ENCODE results near the gene MCRIP1.

Gene MCRIP1

GRCh38 chr17:81821603-81822311 lies 11.3 kb downstream of the MCRIP1 start:
- Mint-ChIP-seq H3K27ac (peak overlapping the region; percentile 60), H3K36me3 (peaks cover 4% of the 10 kb centered on the region), H3K4me3 (no peak overlapping the region), H3K4me1 (peaks cover 22% of the 10 kb centered on the region), H3K9me3 (no peaks in the 10 kb centered on the region)
- ATAC-seq (peak; percentile 42), DNase-seq (ENCODE audit: low spot score in 2 of 2) (no peak)

- ATAC-seq (peak; percentile 51), DNase-seq (ENCODE audit: low spot score in 2 of 2) (no peak)
- peaks cover 19% of the 10 kb centered on the region for H3K4me1 Mint-ChIP-seq
- no peak overlapping the region for H3K27ac Mint-ChIP-seq
- H3K9me3 Mint-ChIP-seq = no peaks in the 10 kb centered on the region
- peaks cover under 1% of the 10 kb centered on the region for H3K36me3 Mint-ChIP-seq
- no peak overlapping the region for H3K4me3 Mint-ChIP-seq
Measured at GRCh38 chr17:81821147-81821546, 11.9 kb downstream of the MCRIP1 start.

- H3K27ac Mint-ChIP-seq = no peak overlapping the region
- H3K4me3 Mint-ChIP-seq = no peak overlapping the region
- no peaks in the 10 kb centered on the region for H3K36me3 Mint-ChIP-seq
- H3K4me1 Mint-ChIP-seq = peaks cover 15% of the 10 kb centered on the region
- DNase-seq (ENCODE audit: low spot score in 2 of 2) (no peak), ATAC-seq (no peak)
- H3K9me3 Mint-ChIP-seq = no peaks in the 10 kb centered on the region
Measured at GRCh38 chr17:81819708-81820107, 13.4 kb downstream of the MCRIP1 start.

GRCh38 chr17:81817758-81818147 lies 15.3 kb downstream of the MCRIP1 start:
- Mint-ChIP-seq H3K4me3 (no peak overlapping the region), H3K4me1 (peaks cover 15% of the 10 kb centered on the region), H3K36me3 (no peaks in the 10 kb centered on the region), H3K27ac (peak overlapping the region; percentile 41), H3K9me3 (no peaks in the 10 kb centered on the region)
- ATAC-seq = no peak
- no peak for DNase-seq (ENCODE audit: low spot score in 2 of 2)

GRCh38 chr17:81815646-81815986 lies 17.5 kb downstream of the MCRIP1 start:
- Mint-ChIP-seq H3K27ac (no peak overlapping the region), H3K9me3 (no peaks in the 10 kb centered on the region), H3K36me3 (no peaks in the 10 kb centered on the region), H3K4me3 (no peak overlapping the region), H3K4me1 (peaks cover 6% of the 10 kb centered on the region)
- ATAC-seq = no peak
- no peak for DNase-seq (ENCODE audit: low spot score in 2 of 2)

- H3K27ac Mint-ChIP-seq = no peak overlapping the region
- no peaks in the 10 kb centered on the region for H3K36me3 Mint-ChIP-seq
- H3K9me3 Mint-ChIP-seq = no peaks in the 10 kb centered on the region
- H3K4me3 Mint-ChIP-seq = no peak overlapping the region
- peaks cover 6% of the 10 kb centered on the region for H3K4me1 Mint-ChIP-seq
- DNase-seq (ENCODE audit: low spot score in 2 of 2) (no peak), ATAC-seq (no peak)
Measured at GRCh38 chr17:81814748-81815645, 18.1 kb downstream of the MCRIP1 start.

GRCh38 chr17:81813861-81814683 lies 19.0 kb downstream of the MCRIP1 start:
- Mint-ChIP-seq H3K4me3 (no peak overlapping the region), H3K36me3 (no peaks in the 10 kb centered on the region), H3K27ac (no peak overlapping the region), H3K9me3 (no peaks in the 10 kb centered on the region), H3K4me1 (peaks cover 13% of the 10 kb centered on the region)
- DNase-seq (ENCODE audit: low spot score in 2 of 2) (no peak), ATAC-seq (no peak)

GRCh38 chr17:81813371-81813684 lies 19.8 kb downstream of the MCRIP1 start:
- H3K4me3 Mint-ChIP-seq = no peak overlapping the region
- ATAC-seq (no peak), DNase-seq (ENCODE audit: low spot score in 2 of 2) (no peak)
- H3K9me3 Mint-ChIP-seq = no peaks in the 10 kb centered on the region
- H3K4me1 Mint-ChIP-seq = peaks cover 13% of the 10 kb centered on the region
- no peak overlapping the region for H3K27ac Mint-ChIP-seq
- H3K36me3 Mint-ChIP-seq = no peaks in the 10 kb centered on the region

GRCh38 chr17:81812571-81813370 lies 20.3 kb downstream of the MCRIP1 start:
- H3K4me1 Mint-ChIP-seq = peaks cover 12% of the 10 kb centered on the region
- DNase-seq (ENCODE audit: low spot score in 2 of 2) = no peak
- H3K4me3 Mint-ChIP-seq = no peak overlapping the region
- H3K36me3 Mint-ChIP-seq = no peaks in the 10 kb centered on the region
- H3K9me3 Mint-ChIP-seq = no peaks in the 10 kb centered on the region
- no peak overlapping the region for H3K27ac Mint-ChIP-seq
- ATAC-seq = no peak

GRCh38 chr17:81811705-81812570 lies 21.2 kb downstream of the MCRIP1 start:
- H3K9me3 Mint-ChIP-seq = no peaks in the 10 kb centered on the region
- DNase-seq (ENCODE audit: low spot score in 2 of 2) = no peak
- peaks cover 7% of the 10 kb centered on the region for H3K4me1 Mint-ChIP-seq
- ATAC-seq = no peak
- H3K36me3 Mint-ChIP-seq = no peaks in the 10 kb centered on the region
- H3K4me3 Mint-ChIP-seq = no peak overlapping the region
- no peak overlapping the region for H3K27ac Mint-ChIP-seq

- no peak overlapping the region for H3K4me3 Mint-ChIP-seq
- H3K9me3 Mint-ChIP-seq = no peaks in the 10 kb centered on the region
Measured at GRCh38 chr17:81810892-81811704, 22.0 kb downstream of the MCRIP1 start.

GRCh38 chr17:81810476-81810875 lies 22.6 kb downstream of the MCRIP1 start:
- H3K9me3 Mint-ChIP-seq = no peaks in the 10 kb centered on the region
- no peak overlapping the region for H3K27ac Mint-ChIP-seq
- peaks cover 7% of the 10 kb centered on the region for H3K4me1 Mint-ChIP-seq
- ATAC-seq = no peak
- DNase-seq (ENCODE audit: low spot score in 2 of 2) = no peak
- H3K4me3 Mint-ChIP-seq = no peak overlapping the region
- no peaks in the 10 kb centered on the region for H3K36me3 Mint-ChIP-seq

More at GRCh38 chr17:81810892-81811704, 22.0 kb downstream of the MCRIP1 start:
- ATAC-seq = no peak
- no peaks in the 10 kb centered on the region for H3K36me3 Mint-ChIP-seq
- peaks cover 7% of the 10 kb centered on the region for H3K4me1 Mint-ChIP-seq
- DNase-seq (ENCODE audit: low spot score in 2 of 2) = no peak
- H3K27ac Mint-ChIP-seq = no peak overlapping the region

- ATAC-seq (no peak), DNase-seq (ENCODE audit: low spot score in 2 of 2) (no peak)
- no peak overlapping the region for H3K4me3 Mint-ChIP-seq
- peak overlapping the region; percentile 64 for H3K27ac Mint-ChIP-seq
- no peaks in the 10 kb centered on the region for H3K36me3 Mint-ChIP-seq
- H3K9me3 Mint-ChIP-seq = no peaks in the 10 kb centered on the region
- H3K4me1 Mint-ChIP-seq = peaks cover 7% of the 10 kb centered on the region
Measured at GRCh38 chr17:81809556-81809998, 23.5 kb downstream of the MCRIP1 start.
